Psoas muscle (tissue), 8 donors: ENCODE measurements around the gene DLX3. TPM values are rescaled to one million over a fixed set of nuclear protein-coding genes. Genes with fewer than 3 reads are reported as not detected.

Source experiments
- ATAC-seq, 4 donors: fragments of 200-7000 bp; cut with Tn5 transposase; one replicate each; pipeline ENCODE4 v1.9.1; 2020; ENCODE audit warnings: moderate library complexity in 3 of 4, mild to moderate bottlenecking in 2 of 4
- DNase-seq, 2 donors: peaks; one replicate each; pipeline ENCODE4 v3.0.0-alpha.2; 2020
- H3K27ac ChIP-seq: fragments of 200-600 bp; one replicate; pipeline ENCODE4 v1.8.0; 2022
- H3K27me3 ChIP-seq, 3 donors: fragments of 200-600 bp in 1 of 3; one replicate each; pipeline versions ENCODE4 v1.6.1 to v1.8.0; 2013 to 2022; ENCODE audit warnings: low read length in 2 of 3, mild to moderate bottlenecking in 2 of 3, moderate library complexity in 1 of 3; ENCODE audit not compliant: insufficient read depth in 3 of 3
- H3K36me3 ChIP-seq, 2 donors: fragments of 200-600 bp in 1 of 2; one replicate each; pipeline versions ENCODE4 v1.6.1 to v1.8.0; 2013 to 2022; ENCODE audit warnings: low read depth in 1 of 2, mild to moderate bottlenecking in 1 of 2, moderate library complexity in 1 of 2; ENCODE audit not compliant: insufficient read depth in 1 of 2
- H3K4me1 ChIP-seq: fragments of 200-600 bp; one replicate; pipeline ENCODE4 v1.8.0; 2022
- H3K4me3 ChIP-seq: fragments of 200-600 bp; one replicate; pipeline ENCODE4 v1.8.0; 2022; ENCODE audit warnings: mild to moderate bottlenecking
- H3K9me3 ChIP-seq: fragments of 200-600 bp; one replicate; pipeline ENCODE4 v1.8.0; 2022
- CTCF ChIP-seq: fragments of 200-600 bp; IDR thresholded peaks from one replicate; pipeline ENCODE4 v1.8.0; 2022; ENCODE audit warnings: antibody characterized with exemption
- WGBS, 3 donors: extraction: QIAGEN DNeasy Blood & Tissue Kit; methylation state at CpG; one replicate each; pipeline versions ENCODE4 v1.1.6 to v1.1.7; 2013; 5-methylcytosine and 5-hydroxymethylcytosine counted together
- intact Hi-C, 2 donors: fragments of 100-400 bp; cut with DNase I; formaldehyde crosslinking; loops; one replicate each; pipeline versions ENCODE4 v1.11.0 to v1.14.2; 2022
- polyA plus RNA-seq, 3 donors: library from polyadenylated mRNA; stranded (reverse); fragments of 200-250 nt; gene quantifications; one replicate each; pipeline ENCODE4 v1.2.3, GENCODE V29; 2013
- total RNA-seq, 4 donors: library from RNA; stranded (reverse); fragmentation: NEBNext Ultra II Directional in 2 of 4; extraction: Animal tissue kit (Norgen Biotek cat#: 25700) in 2 of 4; gene quantifications; one replicate each; pipeline versions ENCODE4 v1.2.1 to v1.2.4, GENCODE V29; 2021 to 2023
- donor health status: healthy with polysubstance abuse.
- donor health status: DM: no; HTN: no; CAD: no; lungs with moderate emphysema.
- donor health status: Bipolar disorder and iron deficiency.
- donor health status: healthy.
- donor health status: DM: yes; HTN: yes; CAD: no.
- donor health status: DM: no; HTN: no; CAD: no.
- donor health status: DM: no; HTN: no; CAD: no.
- donor health status: DM: yes; HTN: yes; CAD: no.

The DLX3 gene
- total and polyA plus RNA-seq, 7 donors, result 0.03 TPM; not detected in 6

GRCh38 chr17:49996121-49996494, 1.1 kb upstream of the DLX3 start:
- no peak overlapping the region for H3K27ac ChIP-seq
- no peak for TF ChIP-seq CTCF
- H3K4me1 ChIP-seq, result peaks cover 19% of the 10 kb centered on the region
- 35 to 46% (median 40%) methylated on average over 7 of the region's 7 CpGs for WGBS, 3 donors
- ATAC-seq, result no peak
- H3K27me3 ChIP-seq, result peaks cover 0 to 92% (median 33%) of the 10 kb centered on the region in 3 donors
- H3K36me3 ChIP-seq, result no peaks in the 10 kb centered on the region
- intact Hi-C loops, result loop anchor here (2.0 to 10.0 kb wide), 7 partner anchors 114 to 429 kb away; no protein-coding TSS in a partner anchor
- no peak for DNase-seq
- no peaks in the 10 kb centered on the region for H3K9me3 ChIP-seq
- H3K4me3 ChIP-seq, result no peak overlapping the region

- ATAC-seq (no peak), DNase-seq (no peak)
- no peak for TF ChIP-seq CTCF
- Histone ChIP-seq H3K4me1 (peaks cover 19% of the 10 kb centered on the region), H3K27ac (no peak overlapping the region), H3K27me3 (peaks cover 0 to 95% (median 35%) of the 10 kb centered on the region in 3 donors), H3K9me3 (no peaks in the 10 kb centered on the region), H3K36me3 (no peaks in the 10 kb centered on the region), H3K4me3 (peak overlapping the region; percentile 66)
- intact Hi-C loops, result loop anchor here (5.0 to 10.0 kb wide), 6 partner anchors 112 to 437 kb away; no protein-coding TSS in a partner anchor
- WGBS, 3 donors, result 3 to 4% (median 4%) methylated on average over 50 of the region's 50 CpGs
Measured at GRCh38 chr17:49994085-49995054, 654 bp downstream of the DLX3 start.

GRCh38 chr17:49993423-49994060, 1.5 kb downstream of the DLX3 start:
- Histone ChIP-seq H3K27ac (no peak overlapping the region), H3K4me3 (peak overlapping the region; percentile 66), H3K36me3 (no peaks in the 10 kb centered on the region), H3K9me3 (no peaks in the 10 kb centered on the region), H3K4me1 (peaks cover 19% of the 10 kb centered on the region), H3K27me3 (peaks cover 0 to 93% (median 37%) of the 10 kb centered on the region in 3 donors)
- no peak for TF ChIP-seq CTCF
- WGBS, 3 donors, result 1 to 3% (median 1%) methylated on average over 51 to 77 of the region's 77 CpGs
- DNase-seq, result no peak
- intact Hi-C loops, result loop anchor here (5.0 to 10.0 kb wide), 3 partner anchors 279 to 436 kb away; no protein-coding TSS in a partner anchor
- ATAC-seq, result peak; percentile 31 to 52 (median 43)

- no peak for TF ChIP-seq CTCF
- Histone ChIP-seq H3K36me3 (no peaks in the 10 kb centered on the region), H3K4me3 (peak overlapping the region; percentile 66), H3K27ac (no peak overlapping the region), H3K9me3 (no peaks in the 10 kb centered on the region), H3K4me1 (peaks cover 19% of the 10 kb centered on the region), H3K27me3 (peaks cover 0 to 94% (median 40%) of the 10 kb centered on the region in 3 donors)
- no peak for DNase-seq
- WGBS, 3 donors, result 17 to 18% (median 18%) methylated on average over 23 of the region's 23 CpGs
- intact Hi-C loops, result loop anchor here (5.0 to 10.0 kb wide), 3 partner anchors 278 to 436 kb away; no protein-coding TSS in a partner anchor
- ATAC-seq, result no peak
Measured at GRCh38 chr17:49992933-49993422, 2.0 kb downstream of the DLX3 start.
